Measurements from ENCODE around the gene SLC1A4.
A peak's percentile ranks its signal among the peaks of the same experiment; 100 is the strongest.

SLC1A4 gene

GRCh38 chr2:65056215-65057053 is 67.2 kb downstream of the SLC1A4 start, which contains the start of gene CEP68:
CEP68 (plus strand) TSS chr2:65056416; CDS start chr2:65069445, 13,029 bp downstream.
- Histone ChIP-seq H3K9ac (ENCODE audit: insufficient read length, low read depth) (peak within 1 kb of the TSS; percentile 75), H3K4me1 (ENCODE audit: insufficient read depth, insufficient read length) (peaks cover 2% of the 10 kb centered on the region), H3K36me3 (ENCODE audit: insufficient read depth, insufficient read length, low read length) (no peaks in the 10 kb centered on the region), H3K27me3 (ENCODE audit: insufficient read depth, insufficient read length) (no peaks in the 10 kb centered on the region), H3K4me3 (ENCODE audit: insufficient read length, low read depth) (peak within 1 kb of the TSS; percentile 73), H3K9me3 (ENCODE audit: insufficient read depth, low read length) (no peaks in the 10 kb centered on the region)
- TF ChIP-seq YY1 (IDR thresholded peaks at IDR 0.05; ENCODE audit: insufficient read depth, insufficient read length) (no peak), ZNF274 (IDR thresholded peaks at IDR 0.05; ENCODE audit: low read depth, low read length) (no peak), SUZ12 (IDR thresholded peaks at IDR 0.05; ENCODE audit: extremely low read depth, insufficient read depth, insufficient read length) (no peak)
- peak; percentile 95 for DNase-seq (ENCODE audit: low read depth, low spot score)

GRCh38 chr2:65057054-65057375 is 67.8 kb downstream of the SLC1A4 start:
- H3K4me1 ChIP-seq (ENCODE audit: insufficient read depth, insufficient read length): peaks cover 2% of the 10 kb centered on the region
- TF ChIP-seq ZNF274 (IDR thresholded peaks at IDR 0.05; ENCODE audit: low read depth, low read length) (no peak), SUZ12 (IDR thresholded peaks at IDR 0.05; ENCODE audit: extremely low read depth, insufficient read depth, insufficient read length) (no peak), YY1 (IDR thresholded peaks at IDR 0.05; ENCODE audit: insufficient read depth, insufficient read length) (no peak)
- no peak for DNase-seq (ENCODE audit: low read depth, low spot score)

GRCh38 chr2:65057391-65058052 is 68.3 kb downstream of the SLC1A4 start:
- DNase-seq (ENCODE audit: low read depth, low spot score): no peak
- H3K4me1 ChIP-seq (ENCODE audit: insufficient read depth, insufficient read length): peaks cover 2% of the 10 kb centered on the region
- H3K36me3 ChIP-seq (ENCODE audit: insufficient read depth, insufficient read length, low read length): peaks cover 4% of the 10 kb centered on the region
- H3K9me3 ChIP-seq (ENCODE audit: insufficient read depth, low read length): no peaks in the 10 kb centered on the region
- no peaks in the 10 kb centered on the region for H3K27me3 ChIP-seq (ENCODE audit: insufficient read depth, insufficient read length)
- peak overlapping the region; percentile 75 for H3K9ac ChIP-seq (ENCODE audit: insufficient read length, low read depth)
- peak overlapping the region; percentile 73 for H3K4me3 ChIP-seq (ENCODE audit: insufficient read length, low read depth)
- TF ChIP-seq YY1 (IDR thresholded peaks at IDR 0.05; ENCODE audit: insufficient read depth, insufficient read length) (no peak), ZNF274 (IDR thresholded peaks at IDR 0.05; ENCODE audit: low read depth, low read length) (no peak), SUZ12 (IDR thresholded peaks at IDR 0.05; ENCODE audit: extremely low read depth, insufficient read depth, insufficient read length) (no peak)

More at GRCh38 chr2:65057054-65057375, 67.8 kb downstream of the SLC1A4 start:
- Histone ChIP-seq H3K4me3 (ENCODE audit: insufficient read length, low read depth) (peak overlapping the region; percentile 73), H3K36me3 (ENCODE audit: insufficient read depth, insufficient read length, low read length) (peaks cover 3% of the 10 kb centered on the region), H3K9ac (ENCODE audit: insufficient read length, low read depth) (peak overlapping the region; percentile 75), H3K9me3 (ENCODE audit: insufficient read depth, low read length) (no peaks in the 10 kb centered on the region), H3K27me3 (ENCODE audit: insufficient read depth, insufficient read length) (no peaks in the 10 kb centered on the region)

GRCh38 chr2:65059071-65059470 is 69.9 kb downstream of the SLC1A4 start:
- DNase-seq (ENCODE audit: low read depth, low spot score): no peak
- H3K9ac ChIP-seq (ENCODE audit: insufficient read length, low read depth): no peak overlapping the region
- no peaks in the 10 kb centered on the region for H3K9me3 ChIP-seq (ENCODE audit: insufficient read depth, low read length)
- H3K27me3 ChIP-seq (ENCODE audit: insufficient read depth, insufficient read length): no peaks in the 10 kb centered on the region
- peaks cover 4% of the 10 kb centered on the region for H3K36me3 ChIP-seq (ENCODE audit: insufficient read depth, insufficient read length, low read length)
- H3K4me3 ChIP-seq (ENCODE audit: insufficient read length, low read depth): no peak overlapping the region
- H3K4me1 ChIP-seq (ENCODE audit: insufficient read depth, insufficient read length): peaks cover 2% of the 10 kb centered on the region
- TF ChIP-seq ZNF274 (IDR thresholded peaks at IDR 0.05; ENCODE audit: low read depth, low read length): no peak
- no peak for TF ChIP-seq YY1 (IDR thresholded peaks at IDR 0.05; ENCODE audit: insufficient read depth, insufficient read length)
- no peak for TF ChIP-seq SUZ12 (IDR thresholded peaks at IDR 0.05; ENCODE audit: extremely low read depth, insufficient read depth, insufficient read length)

DNA sequence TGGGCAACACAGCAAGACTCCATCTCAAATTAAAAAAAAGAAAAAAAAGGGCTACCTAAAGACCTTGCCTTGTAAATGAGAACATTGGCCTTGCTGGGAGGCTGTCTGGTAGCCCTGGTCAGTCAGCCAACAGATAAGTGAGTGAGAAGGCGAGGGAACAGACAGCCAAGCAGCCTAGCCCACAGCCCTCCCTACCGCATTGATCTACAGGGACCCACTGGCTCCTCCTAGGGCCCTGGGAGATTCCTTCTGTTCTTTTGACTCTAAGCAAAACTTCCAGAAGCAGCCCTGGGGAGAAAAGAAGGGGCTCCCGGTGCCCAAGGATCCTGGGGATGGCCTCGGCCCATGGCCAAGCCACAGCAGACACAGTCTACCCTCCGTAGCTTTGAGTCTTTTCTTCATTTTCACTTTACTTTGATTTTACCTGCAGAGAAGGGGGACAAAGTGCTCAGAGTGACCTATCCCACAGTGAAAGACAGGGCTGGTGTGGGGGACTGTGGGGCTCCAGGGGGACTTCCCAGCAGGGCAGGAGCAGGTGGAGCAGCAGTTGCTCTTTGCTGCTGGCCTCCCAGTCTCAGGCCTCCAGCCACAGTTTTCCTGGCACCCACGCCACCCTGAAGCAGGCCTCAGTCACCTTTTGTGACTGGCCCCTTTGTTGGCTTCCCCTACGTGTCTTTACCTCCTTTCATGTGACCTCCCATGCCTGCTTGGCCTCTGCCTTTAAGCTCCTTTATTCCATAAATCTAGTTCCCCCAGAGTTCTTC is 72.1 kb downstream of the SLC1A4 start:
- Histone ChIP-seq H3K27me3 (ENCODE audit: insufficient read depth, insufficient read length) (no peaks in the 10 kb centered on the region), H3K36me3 (ENCODE audit: insufficient read depth, insufficient read length, low read length) (peaks cover 4% of the 10 kb centered on the region), H3K9me3 (ENCODE audit: insufficient read depth, low read length) (no peaks in the 10 kb centered on the region), H3K4me3 (ENCODE audit: insufficient read length, low read depth) (no peak overlapping the region), H3K4me1 (ENCODE audit: insufficient read depth, insufficient read length) (peaks cover 2% of the 10 kb centered on the region), H3K9ac (ENCODE audit: insufficient read length, low read depth) (peak overlapping the region; percentile 3)
- TF ChIP-seq YY1 (IDR thresholded peaks at IDR 0.05; ENCODE audit: insufficient read depth, insufficient read length): no peak
- TF ChIP-seq SUZ12 (IDR thresholded peaks at IDR 0.05; ENCODE audit: extremely low read depth, insufficient read depth, insufficient read length): no peak
- no peak for TF ChIP-seq ZNF274 (IDR thresholded peaks at IDR 0.05; ENCODE audit: low read depth, low read length)
- DNase-seq (ENCODE audit: low read depth, low spot score): no peak

DNA sequence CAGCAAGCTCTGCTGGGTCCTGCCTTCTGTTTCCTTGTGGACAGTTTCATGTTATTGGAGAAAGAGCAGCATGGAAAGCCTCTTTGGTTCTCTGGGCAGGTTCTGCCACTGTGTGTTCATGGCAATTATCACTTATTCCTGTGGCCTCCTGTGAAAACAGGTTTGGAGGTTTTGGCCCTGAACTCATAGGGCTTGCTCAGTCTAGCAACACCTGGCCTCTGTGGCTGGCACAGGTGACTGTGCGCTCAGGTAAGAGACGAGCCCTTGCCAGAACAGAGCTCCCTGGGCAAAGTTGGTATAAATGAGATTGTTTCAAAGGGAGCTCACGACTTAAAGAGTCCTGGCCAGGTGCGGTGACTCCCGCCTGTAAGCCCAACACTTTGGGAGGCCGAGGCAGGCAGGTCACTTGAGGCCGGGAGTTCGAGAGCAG is 72.7 kb downstream of the SLC1A4 start:
- Histone ChIP-seq H3K36me3 (ENCODE audit: insufficient read depth, insufficient read length, low read length) (peaks cover 4% of the 10 kb centered on the region), H3K27me3 (ENCODE audit: insufficient read depth, insufficient read length) (no peaks in the 10 kb centered on the region), H3K4me3 (ENCODE audit: insufficient read length, low read depth) (no peak overlapping the region), H3K4me1 (ENCODE audit: insufficient read depth, insufficient read length) (peaks cover 2% of the 10 kb centered on the region), H3K9ac (ENCODE audit: insufficient read length, low read depth) (no peak overlapping the region), H3K9me3 (ENCODE audit: insufficient read depth, low read length) (no peaks in the 10 kb centered on the region)
- TF ChIP-seq ZNF274 (IDR thresholded peaks at IDR 0.05; ENCODE audit: low read depth, low read length): no peak
- TF ChIP-seq YY1 (IDR thresholded peaks at IDR 0.05; ENCODE audit: insufficient read depth, insufficient read length): no peak
- no peak for TF ChIP-seq SUZ12 (IDR thresholded peaks at IDR 0.05; ENCODE audit: extremely low read depth, insufficient read depth, insufficient read length)
- no peak for DNase-seq (ENCODE audit: low read depth, low spot score)

Measured in NT2/D1 (cell line).